ENCODE data around the gene PTPN12. TPM values are rescaled to one million over a fixed set of nuclear protein-coding genes. Genes with fewer than 3 reads are reported as not detected.
"Not testable (repeated sequence)": the region's sequence is repeated elsewhere in the genome, so short reads cannot be mapped to it uniquely, and the experiment has no call there.

PTPN12 gene
- polyA plus RNA-seq, 3 donors, result 99.1 to 112 (median 102) TPM

GRCh38 chr7:77537778-77538280, 734 bp downstream of the PTPN12 start:
- peak; percentile 27 to 45 (median 40) for DNase-seq (ENCODE audit: low read depth in 3 of 3, low spot score in 2 of 3)

DNA sequence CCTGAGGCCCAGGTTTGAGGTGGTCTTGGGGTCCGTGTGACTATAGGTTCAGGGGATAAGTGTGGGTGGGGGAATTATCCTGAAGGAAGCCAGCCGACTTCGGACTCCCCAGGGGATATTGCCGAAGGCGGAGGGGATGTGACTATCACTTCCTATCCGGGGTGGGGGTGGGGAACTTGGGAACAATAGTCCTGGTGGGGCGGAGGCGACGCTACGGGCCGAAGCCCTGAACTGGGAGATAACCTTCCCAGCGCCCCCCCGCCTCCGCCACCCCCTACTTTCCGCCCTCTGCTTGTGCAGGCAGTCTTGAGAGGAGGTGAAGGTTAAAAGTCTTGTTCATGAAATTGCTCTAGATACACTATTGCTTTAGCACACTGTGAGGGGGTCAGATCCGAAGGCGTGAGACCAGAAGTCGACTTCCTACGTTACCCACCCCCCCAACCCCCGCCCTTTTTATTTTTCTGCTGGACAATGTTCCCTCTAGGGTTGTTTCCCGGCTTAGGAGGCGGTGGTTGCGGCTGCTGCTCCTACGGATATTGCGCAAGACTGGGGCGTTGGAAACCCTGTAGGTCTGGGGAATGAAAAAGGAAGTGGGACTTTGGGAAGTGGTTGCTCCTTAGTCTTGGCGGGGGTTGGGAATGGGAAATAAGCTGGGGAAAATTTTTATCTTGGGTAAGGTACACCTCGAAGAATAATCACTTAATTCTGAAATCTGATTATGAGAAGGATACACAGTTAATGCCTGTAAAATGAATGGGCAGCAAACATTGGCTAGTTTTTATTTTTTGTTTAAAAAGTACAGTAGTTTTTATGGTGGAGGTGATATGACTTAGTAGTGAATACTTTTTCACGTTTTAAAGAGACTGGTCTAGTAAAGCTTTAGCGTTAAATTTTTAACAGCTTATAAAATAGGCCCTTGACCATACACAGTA, 1.5 kb downstream of the PTPN12 start:
- DNase-seq (ENCODE audit: low read depth in 3 of 3, low spot score in 2 of 3), result peak; percentile 29 to 70 (median 68)

GRCh38 chr7:77540402-77540822, 3.3 kb downstream of the PTPN12 start:
- DNase-seq (ENCODE audit: low read depth in 3 of 3, low spot score in 2 of 3), result no peak

DNA sequence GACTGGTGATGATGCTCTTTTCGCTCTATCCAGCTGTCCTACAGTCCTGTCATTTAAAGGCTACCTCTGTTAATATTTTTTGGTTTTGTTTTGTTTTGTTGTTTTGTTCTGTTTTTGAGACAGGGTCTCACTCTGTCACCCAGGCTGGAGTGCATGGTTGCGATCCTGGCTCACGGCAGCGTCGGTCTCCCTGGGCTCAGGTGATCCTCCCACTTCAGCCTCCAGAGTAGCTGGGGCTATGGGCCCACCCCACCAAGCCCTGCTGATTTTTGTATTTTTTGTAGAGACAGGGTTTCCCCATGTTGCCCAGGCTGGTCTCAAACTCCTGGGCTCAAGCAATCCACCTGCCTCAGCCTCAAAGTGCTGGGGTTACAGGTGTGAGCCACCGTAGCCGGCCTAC, 3.9 kb downstream of the PTPN12 start:
- not testable (repeated sequence) for DNase-seq (ENCODE audit: low read depth in 3 of 3, low spot score in 2 of 3)

GRCh38 chr7:77542409-77542808, 5.3 kb downstream of the PTPN12 start:
- no peak for DNase-seq (ENCODE audit: low read depth in 3 of 3, low spot score in 2 of 3)

DNA sequence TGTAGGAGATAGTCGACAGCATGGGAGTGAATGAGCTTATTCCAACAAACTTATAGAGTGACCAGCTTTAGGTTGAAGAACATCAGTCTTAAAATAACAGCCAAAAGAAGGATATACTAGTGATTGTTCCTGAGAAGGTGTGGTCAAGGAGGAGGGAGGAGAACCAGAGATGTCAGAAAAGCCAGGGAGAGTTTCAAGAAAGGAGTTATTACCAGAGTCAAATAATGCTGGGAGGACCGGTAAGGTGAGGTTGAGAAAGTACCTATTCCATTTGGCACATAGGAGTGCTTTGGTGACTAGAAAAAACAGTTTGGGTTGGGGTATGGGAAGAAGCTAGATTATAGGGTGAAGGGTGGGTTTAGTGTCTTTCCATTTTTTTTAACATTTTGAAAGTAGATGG, 5.8 kb downstream of the PTPN12 start:
- no peak for DNase-seq (ENCODE audit: low read depth in 3 of 3, low spot score in 2 of 3)

- no peak for DNase-seq (ENCODE audit: low read depth in 3 of 3, low spot score in 2 of 3)
These were observed 6.8 kb downstream of the PTPN12 start for GRCh38 chr7:77543910-77544309.

- no peak for DNase-seq (ENCODE audit: low read depth in 3 of 3, low spot score in 2 of 3)
These were observed 7.4 kb downstream of the PTPN12 start for GRCh38 chr7:77544518-77544917.

GRCh38 chr7:77548206-77548605, 11.1 kb downstream of the PTPN12 start:
- DNase-seq (ENCODE audit: low read depth in 3 of 3, low spot score in 2 of 3), result no peak

- no peak for DNase-seq (ENCODE audit: low read depth in 3 of 3, low spot score in 2 of 3)
These were observed 12.2 kb downstream of the PTPN12 start for GRCh38 chr7:77549106-77549870.

GRCh38 chr7:77550586-77550985, 13.5 kb downstream of the PTPN12 start:
- DNase-seq (ENCODE audit: low read depth in 3 of 3, low spot score in 2 of 3), result no peak

DNA sequence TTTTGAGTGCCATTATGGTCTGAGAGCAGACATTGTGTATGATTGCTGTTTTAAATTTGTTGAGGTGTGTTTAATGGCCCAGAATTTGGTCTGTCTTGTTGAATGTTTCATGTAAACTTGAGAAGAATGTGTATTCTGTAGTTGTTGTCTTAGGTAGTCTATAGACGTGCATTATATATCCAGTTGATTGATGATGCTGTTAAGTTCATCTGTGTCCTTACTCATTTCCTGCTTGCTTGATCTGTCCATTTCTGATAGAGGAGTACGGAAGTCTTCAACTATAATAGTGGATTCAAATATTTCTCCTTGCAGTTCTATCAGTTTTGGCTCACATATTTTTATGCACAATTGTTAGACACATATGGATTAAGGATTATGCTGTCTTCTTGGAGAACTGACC, 16.0 kb downstream of the PTPN12 start:
- no peak for DNase-seq (ENCODE audit: low read depth in 3 of 3, low spot score in 2 of 3)

DNA sequence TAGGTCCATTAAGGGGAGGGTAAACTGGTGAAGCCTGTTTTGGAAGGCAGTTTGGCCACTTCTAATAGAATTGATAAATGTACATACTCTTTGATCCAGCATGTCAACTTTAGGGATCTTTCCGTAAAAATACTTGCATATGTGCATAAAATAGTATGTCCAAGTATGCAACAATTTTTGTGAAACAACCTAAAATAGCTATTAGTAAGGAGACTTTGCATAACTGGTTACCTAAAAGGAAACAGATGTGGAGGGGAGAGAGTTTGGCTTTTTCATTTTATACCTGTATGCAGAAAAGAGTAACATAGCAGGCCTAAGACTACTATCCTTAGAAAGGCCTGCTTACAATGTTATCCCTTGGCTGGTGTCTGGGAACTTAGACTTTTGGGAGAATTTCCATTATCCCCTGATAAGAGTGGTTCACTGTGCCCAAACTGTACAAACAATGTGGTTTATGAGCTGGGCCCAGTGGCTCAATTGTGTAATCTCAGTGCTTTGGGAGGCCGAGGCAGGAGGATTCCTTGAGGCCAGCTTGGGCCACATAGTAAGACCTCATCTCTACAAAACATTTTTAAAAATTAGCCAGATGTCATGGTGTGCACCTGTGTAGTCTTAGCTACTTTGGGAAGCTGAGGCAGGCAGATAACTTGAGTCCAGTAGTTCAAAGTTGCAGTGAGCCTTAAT, 21.3 kb downstream of the PTPN12 start:
- no peak for DNase-seq (ENCODE audit: low read depth in 3 of 3, low spot score in 2 of 3)

GRCh38 chr7:77561352-77561751, 24.3 kb downstream of the PTPN12 start:
- no peak for DNase-seq (ENCODE audit: low read depth in 3 of 3, low spot score in 2 of 3)

GRCh38 chr7:77563275-77563674, 26.2 kb downstream of the PTPN12 start:
- no peak for DNase-seq (ENCODE audit: low read depth in 3 of 3, low spot score in 2 of 3)

DNA sequence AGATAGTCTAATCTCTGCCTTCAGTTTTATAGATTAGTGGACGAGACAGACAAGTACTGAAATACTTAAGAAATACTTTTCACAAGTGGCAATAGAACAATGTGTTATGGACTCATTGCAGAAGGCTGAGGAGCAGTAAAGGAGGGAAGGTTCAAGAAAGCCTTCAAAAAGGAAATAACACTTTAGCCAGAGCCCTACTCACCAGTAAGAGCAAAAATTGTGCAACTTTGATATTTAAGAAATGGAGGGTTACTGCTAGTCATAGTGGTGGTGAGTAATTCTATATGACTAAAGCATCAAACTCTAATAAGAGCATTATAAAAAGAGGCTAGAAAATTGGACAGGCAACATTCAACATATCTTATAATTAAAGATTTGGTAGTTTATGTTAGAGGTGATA, 28.8 kb downstream of the PTPN12 start:
- no peak for DNase-seq (ENCODE audit: low read depth in 3 of 3, low spot score in 2 of 3)

DNA sequence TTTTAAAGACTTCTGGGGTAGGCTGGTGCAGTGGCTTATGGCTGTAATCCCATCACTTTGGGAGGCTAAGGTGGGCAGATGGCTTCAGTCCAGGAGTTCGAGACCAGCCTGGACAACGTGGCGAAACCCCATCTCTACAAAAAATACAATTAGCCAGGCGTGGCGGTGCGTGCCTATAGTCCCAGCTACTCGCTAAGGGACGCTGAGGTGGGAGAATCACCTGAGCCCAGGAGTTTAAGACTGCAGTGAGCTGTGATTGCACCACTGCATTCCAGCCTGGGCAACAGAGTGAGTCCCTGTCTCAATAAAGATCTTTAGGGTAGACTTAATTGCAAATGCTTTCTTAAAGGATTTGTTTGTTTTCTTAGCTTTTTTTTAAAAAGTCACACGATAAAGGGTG, 29.3 kb downstream of the PTPN12 start:
- DNase-seq (ENCODE audit: low read depth in 3 of 3, low spot score in 2 of 3), result no peak

DNA sequence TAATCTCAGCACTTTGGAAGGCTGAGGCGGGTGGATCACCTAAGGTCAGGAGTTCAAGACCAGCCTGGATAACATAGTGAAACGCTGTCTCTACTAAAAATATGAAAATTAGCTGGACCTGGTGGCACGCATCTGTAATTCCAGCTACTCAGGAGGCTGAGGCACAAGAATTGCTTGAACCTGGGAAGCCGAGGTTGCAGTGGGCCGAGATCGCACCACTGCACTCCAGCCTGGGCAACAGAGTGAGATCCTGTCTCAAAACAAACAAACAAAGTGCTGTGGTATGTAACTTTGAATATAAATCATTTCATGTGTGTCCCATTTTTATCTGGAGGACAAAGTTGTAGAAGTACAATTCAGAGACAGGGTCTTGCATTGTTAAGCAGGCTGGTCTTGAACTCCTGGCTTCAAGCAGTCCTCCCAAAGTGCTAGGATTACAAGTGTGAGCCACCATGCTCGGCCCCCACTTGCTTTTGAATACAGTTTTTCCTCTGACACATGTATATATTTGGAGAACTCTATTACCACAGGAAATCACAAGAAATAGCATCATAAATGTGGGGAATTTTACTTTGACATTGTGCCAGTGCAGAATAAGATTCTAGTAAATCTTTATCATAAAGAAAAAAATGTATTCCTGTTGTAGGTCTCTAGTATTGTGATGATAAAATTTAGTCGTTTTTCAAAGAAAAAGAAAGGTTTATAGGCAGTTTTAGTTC, 32.6 kb downstream of the PTPN12 start:
- DNase-seq (ENCODE audit: low read depth in 3 of 3, low spot score in 2 of 3), result no peak

GRCh38 chr7:77570330-77571011, 33.4 kb downstream of the PTPN12 start:
- DNase-seq (ENCODE audit: low read depth in 3 of 3, low spot score in 2 of 3), result no peak

DNA sequence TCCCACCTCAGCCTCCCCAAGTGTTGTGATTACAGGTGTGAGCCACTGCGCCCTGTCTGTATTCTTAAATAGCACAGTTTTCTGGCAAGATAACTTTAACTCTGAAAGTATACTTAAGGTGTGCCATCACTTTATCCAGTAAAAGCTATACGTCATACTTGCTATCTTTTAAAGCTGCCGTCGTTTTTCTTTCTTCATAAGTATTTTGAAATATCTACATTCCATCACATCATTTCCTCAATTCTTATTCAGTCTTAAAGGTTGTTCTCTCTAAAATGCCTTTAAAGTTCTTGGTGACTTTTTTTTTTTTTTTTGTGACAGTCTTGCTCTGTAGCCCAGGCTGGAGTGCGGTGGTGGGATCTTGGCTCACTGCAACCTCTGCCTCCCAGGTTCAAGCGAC, 34.7 kb downstream of the PTPN12 start:
- no peak for DNase-seq (ENCODE audit: low read depth in 3 of 3, low spot score in 2 of 3)
